Measurements from ENCODE around the gene NXF1. TPM values are rescaled to one million over a fixed set of nuclear protein-coding genes. Genes with fewer than 3 reads are reported as not detected.

NXF1 gene
- total and polyA plus RNA-seq, 2 of the 8 experiments (the other 6 are each of a cell fraction or from before 2014, with no cell fraction given): 48.1 to 49.8 TPM

DNA sequence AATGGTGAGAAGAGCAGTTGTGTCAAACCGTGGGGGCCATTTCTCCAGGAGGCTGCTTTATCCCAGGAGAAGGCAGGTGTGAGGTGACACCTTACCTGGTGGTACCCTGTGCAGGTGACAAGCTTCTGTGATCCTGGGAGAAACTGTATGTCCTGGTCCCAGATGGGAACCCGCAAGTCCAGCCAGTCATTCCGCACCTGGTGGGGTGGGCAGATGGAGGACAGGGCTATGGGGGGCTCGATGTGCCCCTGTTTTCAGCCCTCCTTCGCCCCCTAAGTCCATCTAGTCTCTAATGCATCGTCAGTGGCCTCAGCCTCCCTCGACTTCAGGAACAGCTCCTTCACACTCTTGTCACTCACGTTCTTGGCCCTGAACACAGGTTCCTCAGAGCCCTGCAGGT is 30.1 kb upstream of the NXF1 start:
- peaks cover 0 to 14% (median 2%) of the 10 kb centered on the region in 4 experiments; a peak in 2 of 7 replicates for H3K4me1 ChIP-seq (replicated peaks in 1 of 4; ENCODE audit: control insufficient read depth in 3 of 4, insufficient read depth in 4 of 4, low read length in 3 of 4)
- no peak for TF ChIP-seq HDAC6 (IDR thresholded peaks at IDR 0.05; ENCODE audit: low read depth, low read length)
- peak in 1 of 2 experiments; percentile 45; a peak in 1 of 3 replicates for TF ChIP-seq POLR2A (IDR thresholded peaks at IDR 0.05; ENCODE audit: control extremely low read depth in 1 of 2, low read depth in 2 of 2, low read length in 2 of 2)
- TF ChIP-seq BACH1 (IDR thresholded peaks at IDR 0.05; ENCODE audit: low read length): no peak
- H3K27me3 ChIP-seq (replicated peaks in 1 of 4; ENCODE audit: control insufficient read depth in 3 of 4, extremely low read depth in 1 of 4, insufficient read depth in 3 of 4, low read length in 3 of 4): no peaks in the 10 kb centered on the region
- no peak overlapping the region for H2BK120ac ChIP-seq (replicated peaks; ENCODE audit: low read depth, low read length)
- no peak overlapping the region for H3K56ac ChIP-seq (replicated peaks; ENCODE audit: insufficient read length, low read depth, low read length)
- H3K9ac ChIP-seq (replicated peaks in 1 of 4; ENCODE audit: extremely low read depth in 1 of 4, low read depth in 3 of 4, low read length in 3 of 4): no peak overlapping the region
- H4K20me1 ChIP-seq (replicated peaks in 1 of 2; ENCODE audit: control insufficient read depth in 1 of 2, insufficient read depth in 2 of 2, low read length in 2 of 2): peaks cover 3 to 13% of the 10 kb centered on the region in 2 experiments
- H3K18ac ChIP-seq (ENCODE audit: extremely low read depth, low read length): no peak overlapping the region
- peaks cover 3 to 31% of the 10 kb centered on the region in 2 experiments; a peak in 3 of 4 replicates for H3K79me2 ChIP-seq (ENCODE audit: control insufficient read depth in 1 of 2, insufficient read depth in 2 of 2, low read length in 2 of 2)
- no peak overlapping the region for H3K4ac ChIP-seq (replicated peaks; ENCODE audit: insufficient read length, low read depth, low read length)
- H3K36me3 ChIP-seq (ENCODE audit: control insufficient read depth in 2 of 4, insufficient read depth in 4 of 4, low read length in 3 of 4): peaks cover 21 to 37% (median 30%) of the 10 kb centered on the region in 4 experiments
- H3K23ac ChIP-seq (ENCODE audit: insufficient read length): no peak overlapping the region
- H3K27ac ChIP-seq (ENCODE audit: low read depth, low read length): no peak overlapping the region
- H3K23me2 ChIP-seq (ENCODE audit: low read depth, low read length): peaks cover 16% of the 10 kb centered on the region
- no peak overlapping the region for H2AFZ ChIP-seq (ENCODE audit: low read length)
- H3K4me3 ChIP-seq (ENCODE audit: extremely low read depth in 1 of 4, insufficient read depth in 2 of 4, low read depth in 3 of 4, low read length in 4 of 4): no peak overlapping the region
- no peak overlapping the region for H2BK15ac ChIP-seq (ENCODE audit: low read length)
- POLR2A ChIA-PET (ENCODE audit: partially characterized antibody): interaction anchor here (1.0 to 13.8 kb wide), 13 partner anchors 11 to 100 kb away, joined by 3 to 398 read pairs (median 5); partner anchors contain the start of genes NXF1, SLC3A2 and ZBTB3
- no peak overlapping the region for H3K14ac ChIP-seq (ENCODE audit: insufficient read length)
- no peak overlapping the region for H2BK20ac ChIP-seq (ENCODE audit: low read length)
- H4K91ac ChIP-seq (replicated peaks; ENCODE audit: insufficient read length, low read length): no peak overlapping the region
- no peak overlapping the region for H3K4me2 ChIP-seq (ENCODE audit: insufficient read depth in 1 of 2, low read depth in 2 of 2, low read length in 2 of 2)
- FAIRE-seq (no peak), DNase-seq (ENCODE audit: low read depth in 1 of 2, low spot score in 2 of 2) (no peak)
- H2AK5ac ChIP-seq (ENCODE audit: low read depth, low read length): no peak overlapping the region
- H3K9me3 ChIP-seq (ENCODE audit: insufficient read depth in 2 of 2, low read depth in 1 of 2, low read length in 1 of 2): no peaks in the 10 kb centered on the region
- no peak overlapping the region for H4K5ac ChIP-seq (ENCODE audit: insufficient read length, low read depth, low read length)
- H2BK5ac ChIP-seq (ENCODE audit: low read depth, low read length): no peak overlapping the region
- CTCF ChIA-PET (ENCODE audit: partially characterized antibody): interaction anchor here (1.3 to 3.2 kb wide), 3 partner anchors 28 to 49 kb away, joined by 3 to 12 read pairs (median 6); no protein-coding TSS in a partner anchor
- no peak overlapping the region for H4K8ac ChIP-seq (ENCODE audit: extremely low read depth, insufficient read depth, low read length)
- H2BK12ac ChIP-seq (ENCODE audit: low read depth, low read length): no peak overlapping the region
- WGBS, 2 experiments (ENCODE audit: extremely low coverage in 1 of 2, insufficient coverage in 1 of 2, insufficient read length in 1 of 2, insufficient replicate concordance in 2 of 2, low coverage in 1 of 2, low lambda C conversion rate in 2 of 2, missing lambda C conversion rate in 1 of 2): 93% methylated on average over 8 of the region's 8 CpGs; no CpG with 5 or more reads in 1 of the 2 experiments
- H3K79me1 ChIP-seq (ENCODE audit: low read depth, low read length): peaks cover 7% of the 10 kb centered on the region; the same call in 1 of the 2 replicates

Measured in H1 (cell line).